ENCODE results near the gene DBF4B. TPM values are rescaled to one million over a fixed set of nuclear protein-coding genes. Genes with fewer than 3 reads are reported as not detected.

The DBF4B gene
- total RNA-seq, 1 experiment from 2014 or later: 26.1 TPM

GRCh38 chr17:44777394-44778348 lies 69.2 kb downstream of the DBF4B start (continued):
- TF ChIP-seq ZNF274 (IDR thresholded peaks at IDR 0.05; ENCODE audit: low read depth, low read length): no peak

GRCh38 chr17:44778656-44779210 lies 70.3 kb downstream of the DBF4B start:
- Histone ChIP-seq H2AFZ (ENCODE audit: low read depth, low read length, poor library complexity, severe bottlenecking) (no peak overlapping the region), H3K79me2 (ENCODE audit: insufficient read depth, low read length) (no peaks in the 10 kb centered on the region), H4K20me1 (ENCODE audit: insufficient read depth) (no peaks in the 10 kb centered on the region), H3K4me2 (ENCODE audit: low read length) (peak overlapping the region; percentile 80), H3K9me3 (ENCODE audit: control insufficient read depth in 1 of 2, insufficient read depth in 1 of 2, low read depth in 1 of 2, low read length in 2 of 2) (no peaks in the 10 kb centered on the region), H3K27ac (ENCODE audit: low read depth, low read length) (peak overlapping the region; percentile 42; the same call in 1 of the 2 replicates), H3K27me3 (ENCODE audit: insufficient read depth, low read length) (no peaks in the 10 kb centered on the region), H3K9ac (ENCODE audit: low read length) (peak overlapping the region; percentile 42), H3K4me1 (ENCODE audit: control insufficient read depth in 1 of 2, insufficient read depth in 2 of 2, low read length in 2 of 2) (peaks cover 3 to 44% of the 10 kb centered on the region in 2 experiments; a peak in 3 of 4 replicates), H3K36me3 (ENCODE audit: control insufficient read depth in 1 of 2, insufficient read depth in 2 of 2, low read length in 2 of 2) (no peaks in the 10 kb centered on the region), H3K4me3 (replicated peaks in 1 of 2; ENCODE audit: low read depth in 1 of 2, low read length in 2 of 2) (peak overlapping the region in 1 of 2 experiments; percentile 51; a peak in 3 of 4 replicates), H3K9me2 (ENCODE audit: insufficient read depth) (no peaks in the 10 kb centered on the region)
- intact Hi-C loops (cut with micrococcal nuclease): loop anchor here (1.0 to 10.0 kb wide), 5 partner anchors 87 to 356 kb away; partner anchors contain the start of genes ACBD4 and PLCD3
- DNase-seq (ENCODE audit: low read depth, low spot score): no peak
- no TSS peak for BruUV-seq (replicated peaks)
- POLR2A ChIA-PET: no interaction called here
- no peak for ATAC-seq
- CTCF ChIA-PET: interaction anchor here (0.7 to 5.3 kb wide), 15 partner anchors 13 to 770 kb away, joined by 3 to 52 read pairs (median 5); partner anchors contain the start of gene HIGD1B
- RAD21 ChIA-PET (ENCODE audit: low non-redundant PET in 1 of 2, low total read pairs in 2 of 2, uncharacterized antibody in 2 of 2, unreplicated experiment in 2 of 2): interaction anchor here (0.9 to 1.3 kb wide), 2 partner anchors 53 to 100 kb away, joined by 3 to 4 read pairs; no protein-coding TSS in a partner anchor
- TF ChIP-seq YY1 (IDR thresholded peaks at IDR 0.05; ENCODE audit: extremely low read depth, insufficient replicate concordance, low read depth, low read length) (no peak), RAD21 (IDR thresholded peaks at IDR 0.05; ENCODE audit: low read depth) (no peak), ELF1 (IDR thresholded peaks at IDR 0.05; ENCODE audit: borderline replicate concordance, low read depth) (no peak), ZBTB33 (IDR thresholded peaks at IDR 0.05; ENCODE audit: extremely low read depth, insufficient replicate concordance, low read length) (no peak), ZFX (IDR thresholded peaks at IDR 0.05) (no peak), POLR2AphosphoS5 (IDR thresholded peaks at IDR 0.05; ENCODE audit: low read depth, low read length) (no peak), CEBPB (IDR thresholded peaks at IDR 0.05; ENCODE audit: low read depth) (no peak), EZH2 (IDR thresholded peaks at IDR 0.05) (no peak), EZH2phosphoT487 (IDR thresholded peaks at IDR 0.05; ENCODE audit: borderline replicate concordance) (no peak), REST (IDR thresholded peaks at IDR 0.05; ENCODE audit: low read depth) (no peak), ATF3 (IDR thresholded peaks at IDR 0.05) (no peak), CTCF (IDR thresholded peaks at IDR 0.05 in 2 of 3, conservative IDR thresholded peaks at IDR 0.05 in 1 of 3; ENCODE audit: borderline replicate concordance in 1 of 3, insufficient read depth in 1 of 3, low read depth in 2 of 3, low read length in 2 of 3) (no peak), SRF (IDR thresholded peaks at IDR 0.05; ENCODE audit: low read depth) (no peak)
